GM12873 (cell line): Measurements from ENCODE around the gene ZNF544.

ENCODE experiments used
- TF ChIP-seq, protein P1 (sequence below): IDR thresholded peaks from 2 replicates; pipeline ENCODE4 v1.5.1; 2012; ENCODE audit warnings: low read depth, mild to moderate bottlenecking, moderate library complexity, low read length, control low read depth; ENCODE audit not compliant: insufficient read depth; ENCODE audit errors: missing control alignments

ZNF544 gene

DNA sequence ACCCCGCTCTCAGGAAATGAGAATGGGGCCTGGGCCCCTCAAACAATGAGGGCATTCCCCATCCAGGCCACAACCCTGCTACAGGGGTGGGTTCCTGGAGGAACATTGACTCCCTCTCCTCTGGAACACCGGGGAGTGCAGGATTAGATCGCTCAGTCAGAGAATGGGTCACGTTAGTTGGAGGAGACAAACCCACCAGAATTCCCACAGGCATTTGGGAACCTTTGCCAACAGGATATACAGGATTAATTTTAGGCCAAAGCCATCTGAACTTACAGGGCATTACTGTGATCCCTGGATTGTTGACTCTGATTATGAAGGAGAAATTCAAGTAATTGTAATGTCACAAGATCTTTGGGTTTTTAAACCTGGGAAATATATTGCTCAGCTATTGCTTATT is 79.0 kb downstream of the ZNF544 start:
- TF ChIP-seq, protein P1, sequence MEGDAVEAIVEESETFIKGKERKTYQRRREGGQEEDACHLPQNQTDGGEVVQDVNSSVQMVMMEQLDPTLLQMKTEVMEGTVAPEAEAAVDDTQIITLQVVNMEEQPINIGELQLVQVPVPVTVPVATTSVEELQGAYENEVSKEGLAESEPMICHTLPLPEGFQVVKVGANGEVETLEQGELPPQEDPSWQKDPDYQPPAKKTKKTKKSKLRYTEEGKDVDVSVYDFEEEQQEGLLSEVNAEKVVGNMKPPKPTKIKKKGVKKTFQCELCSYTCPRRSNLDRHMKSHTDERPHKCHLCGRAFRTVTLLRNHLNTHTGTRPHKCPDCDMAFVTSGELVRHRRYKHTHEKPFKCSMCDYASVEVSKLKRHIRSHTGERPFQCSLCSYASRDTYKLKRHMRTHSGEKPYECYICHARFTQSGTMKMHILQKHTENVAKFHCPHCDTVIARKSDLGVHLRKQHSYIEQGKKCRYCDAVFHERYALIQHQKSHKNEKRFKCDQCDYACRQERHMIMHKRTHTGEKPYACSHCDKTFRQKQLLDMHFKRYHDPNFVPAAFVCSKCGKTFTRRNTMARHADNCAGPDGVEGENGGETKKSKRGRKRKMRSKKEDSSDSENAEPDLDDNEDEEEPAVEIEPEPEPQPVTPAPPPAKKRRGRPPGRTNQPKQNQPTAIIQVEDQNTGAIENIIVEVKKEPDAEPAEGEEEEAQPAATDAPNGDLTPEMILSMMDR: no peak

DNA sequence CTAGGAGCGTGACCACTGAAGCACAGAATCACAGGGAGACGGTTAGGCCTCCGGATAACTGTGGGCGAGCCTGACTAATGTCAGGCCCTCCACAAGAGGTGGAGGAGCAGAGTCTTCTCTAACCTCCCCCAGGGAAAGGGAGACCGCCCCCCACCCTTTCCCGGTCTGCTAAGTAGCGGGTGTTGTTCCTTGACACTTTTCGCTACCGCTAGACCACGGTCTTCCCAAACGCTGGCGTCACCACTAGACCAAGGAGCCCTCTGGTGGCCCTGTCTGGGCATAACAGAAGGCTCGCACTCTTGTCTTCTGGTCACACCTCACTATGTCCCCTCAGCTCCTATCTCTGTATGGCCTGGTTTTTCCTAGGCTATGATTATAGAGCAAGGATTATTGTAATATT is 82.0 kb downstream of the ZNF544 start:
- TF ChIP-seq, protein P1: peak; percentile 21

DNA sequence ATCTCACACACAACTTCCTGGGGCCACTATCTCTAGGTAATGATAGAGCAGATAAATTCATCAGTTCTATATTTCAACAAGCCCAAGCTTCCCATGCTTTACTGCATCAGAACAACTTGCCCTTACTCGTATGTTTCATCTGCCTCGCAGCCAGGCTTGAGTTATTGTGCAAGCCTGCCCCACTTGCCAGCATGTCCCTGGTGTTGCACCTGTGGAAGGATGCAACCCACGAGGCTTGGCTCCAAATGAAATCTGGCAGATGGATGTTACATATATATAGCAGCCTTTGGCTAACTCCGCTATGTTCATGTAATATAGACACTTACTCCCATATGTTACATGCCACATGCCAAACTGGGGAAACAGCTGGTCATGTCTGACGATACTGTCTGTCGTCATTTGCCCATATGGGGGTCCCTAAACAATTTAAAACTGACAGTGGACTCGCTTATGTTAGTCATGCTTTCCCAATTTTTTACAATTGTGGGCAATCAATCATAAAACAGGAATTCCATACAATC is 82.7 kb downstream of the ZNF544 start:
- TF ChIP-seq, protein P1: no peak
